Activated CD4-positive, alpha-beta T cell treated with anti-CD3 and anti-CD28 coated beads, Interleukin-2, Interleukin-6, amounts not matched to agents 100 ng/mL and 50 ng/mL, durations not matched to agents 16 hours and 8 hours (primary cell): Measurements from ENCODE around the gene TNIP1.

Source experiments
- DNase-seq: peaks from one replicate; pipeline ENCODE4 v3.0.0-alpha.2; 2020

Gene TNIP1

DNA sequence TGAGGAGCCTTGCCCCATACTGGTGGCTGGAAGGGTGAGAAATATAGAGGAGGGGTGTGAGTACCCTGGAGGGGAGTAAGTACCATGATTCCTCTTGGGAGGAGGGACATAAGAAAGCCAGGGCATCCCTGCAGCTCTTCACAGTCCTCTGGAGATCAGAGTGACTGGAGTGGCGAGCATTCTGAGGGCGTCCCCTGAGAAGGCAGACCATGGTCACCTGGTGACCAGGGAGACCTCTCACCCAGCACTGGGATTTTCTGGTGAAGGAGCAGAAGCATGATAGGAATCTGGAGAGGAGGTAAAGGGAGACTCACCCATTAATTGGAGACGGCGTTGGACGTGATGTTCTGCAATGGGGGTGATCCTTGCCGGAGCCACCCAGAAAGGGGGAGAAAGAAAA lies 88.1 kb downstream of the TNIP1 start:
- DNase-seq, result no peak

- peak; percentile 3 for DNase-seq
These were observed 91.1 kb downstream of the TNIP1 start for GRCh38 chr5:150989695-150990094.

DNA sequence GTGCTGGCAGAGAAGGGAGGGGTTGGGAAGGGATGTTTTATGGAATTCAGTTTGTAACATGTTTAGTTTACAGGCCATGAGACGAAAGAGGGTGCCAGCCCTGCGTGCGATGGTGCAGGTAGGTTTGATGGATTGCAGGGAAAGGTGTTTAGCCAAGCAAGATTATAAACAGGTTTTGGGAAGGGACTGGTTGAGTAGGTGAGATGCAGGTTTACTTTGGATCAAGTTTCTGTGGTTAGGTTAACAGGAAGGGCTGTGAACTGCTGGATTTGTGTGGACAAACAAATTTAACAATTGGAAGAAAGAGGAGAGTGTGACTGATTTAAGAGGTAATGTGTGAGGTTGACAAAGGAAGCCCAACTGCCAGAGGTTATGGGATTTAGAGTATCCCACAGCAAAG lies 93.1 kb downstream of the TNIP1 start:
- DNase-seq, result no peak
